HG03469 (cell line): ENCODE results near the gene ARHGAP26.

ENCODE experiments used
- ATAC-seq: cut with Tn5 transposase; IDR thresholded peaks from one replicate; pipeline ENCODE4 v1.9.1; 2021; ENCODE audit warnings: mild to moderate bottlenecking, moderate library complexity, moderate number of reproducible peaks; ENCODE audit not compliant: unreplicated experiment

Gene ARHGAP26

DNA sequence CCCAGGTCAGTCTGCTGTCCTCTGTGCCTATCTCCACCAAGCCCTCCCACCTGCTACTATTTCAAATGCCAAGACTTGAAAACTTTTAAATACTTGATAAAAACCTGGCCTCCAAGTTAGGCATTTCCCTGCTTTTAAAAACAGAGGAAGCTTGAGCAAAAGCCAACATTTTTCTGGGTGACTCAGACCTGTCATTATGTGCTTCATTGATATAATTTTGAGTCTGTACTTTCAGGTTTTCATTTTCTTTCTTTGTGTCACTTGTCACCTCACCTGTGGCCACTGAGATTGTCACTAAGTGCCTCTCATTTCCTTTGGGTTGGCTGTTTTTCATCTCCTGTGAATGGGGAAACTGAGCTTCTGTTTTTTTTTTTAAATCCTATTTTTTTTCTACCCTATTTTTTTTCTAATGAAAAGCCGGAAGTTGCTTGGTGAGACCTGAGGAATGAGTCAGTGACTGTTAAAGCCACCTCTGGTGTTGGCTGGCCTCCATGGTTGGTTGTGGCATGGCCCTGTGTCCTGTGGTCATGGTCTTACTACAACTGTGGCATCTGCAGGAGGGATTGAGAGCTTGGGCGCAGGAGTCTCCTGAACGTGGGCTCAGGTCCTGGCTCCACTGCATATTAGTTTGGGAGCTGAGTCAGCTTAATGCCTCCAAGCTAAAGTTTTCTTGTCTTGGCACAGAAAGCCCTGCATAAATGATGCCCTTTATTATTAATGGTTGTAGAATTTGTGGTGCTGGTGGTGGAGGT lies 56.7 kb downstream of the ARHGAP26 start:
- ATAC-seq = peak; percentile 33

DNA sequence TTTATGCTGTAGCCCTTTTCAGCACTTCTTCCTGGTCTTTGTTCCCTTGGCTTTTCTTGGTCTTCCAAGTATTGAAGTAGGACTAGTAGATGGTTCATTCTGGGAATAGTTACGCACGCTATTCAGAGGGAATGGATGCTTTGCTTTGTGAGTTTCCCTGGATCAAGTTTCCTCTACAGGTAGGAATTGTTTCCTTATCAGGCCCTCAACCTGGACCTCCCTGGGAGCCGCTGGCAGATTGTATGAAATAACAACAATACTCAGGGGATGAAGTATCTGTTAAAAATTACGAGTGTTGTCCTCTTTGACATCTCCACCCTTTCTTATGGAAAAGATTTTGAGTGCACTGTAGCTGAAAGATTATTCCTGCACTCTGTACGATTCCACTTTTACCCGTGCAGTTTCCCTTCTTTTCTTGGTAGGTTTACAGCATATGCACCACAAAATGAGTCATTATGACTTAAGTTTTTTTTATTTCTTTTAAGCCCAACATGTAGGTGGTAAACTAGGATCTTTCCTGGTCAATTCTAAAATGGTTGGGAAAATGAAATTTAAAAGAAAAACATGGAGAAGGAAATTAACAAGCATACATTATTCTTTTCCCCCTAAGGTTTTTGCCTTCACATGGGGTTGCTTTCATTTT lies 57.9 kb downstream of the ARHGAP26 start:
- no peak for ATAC-seq

DNA sequence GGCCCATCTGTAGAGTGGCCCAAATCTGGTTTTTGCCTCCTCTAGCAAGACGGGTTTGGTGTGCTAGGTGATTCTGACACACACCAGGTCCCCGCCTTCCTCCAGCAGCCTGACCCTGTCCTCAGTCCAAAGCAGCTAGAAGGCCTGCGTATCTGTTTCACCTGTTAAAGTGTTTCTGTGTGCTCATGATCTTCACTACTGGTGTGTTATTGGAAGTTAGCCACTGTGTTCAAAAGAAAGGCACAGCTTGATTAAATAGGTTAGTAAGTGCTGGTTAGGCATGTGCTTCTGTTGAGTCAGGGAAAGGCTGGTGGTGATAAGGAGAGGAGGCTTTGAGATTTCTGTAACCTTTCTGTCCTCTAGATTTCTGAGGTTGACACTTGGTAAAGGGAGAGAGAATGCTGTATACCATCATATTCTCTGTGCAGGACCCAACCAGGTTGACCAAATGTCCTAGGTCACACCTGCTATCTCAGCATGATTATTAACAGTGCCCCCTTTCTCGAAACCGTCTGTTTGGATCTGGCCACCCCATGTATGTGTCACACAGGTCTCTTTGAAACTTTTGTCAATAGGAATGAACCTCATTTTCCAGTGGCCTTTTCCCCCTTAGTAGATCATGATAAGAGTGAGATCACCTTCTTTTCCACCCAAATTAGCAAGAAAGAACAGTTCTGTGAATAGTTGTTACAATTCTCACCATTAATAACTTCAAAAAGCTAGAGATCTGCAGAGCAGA lies 58.8 kb downstream of the ARHGAP26 start:
- no peak for ATAC-seq

- no peak for ATAC-seq
Observed at GRCh38 chr5:142829801-142830220, 59.6 kb downstream of the ARHGAP26 start.

- no peak for ATAC-seq
Observed at GRCh38 chr5:142830241-142831008, 60.2 kb downstream of the ARHGAP26 start.

GRCh38 chr5:142831009-142831383 lies 60.8 kb downstream of the ARHGAP26 start:
- no peak for ATAC-seq

- no peak for ATAC-seq
Observed at GRCh38 chr5:142832263-142832662, 62.1 kb downstream of the ARHGAP26 start.

DNA sequence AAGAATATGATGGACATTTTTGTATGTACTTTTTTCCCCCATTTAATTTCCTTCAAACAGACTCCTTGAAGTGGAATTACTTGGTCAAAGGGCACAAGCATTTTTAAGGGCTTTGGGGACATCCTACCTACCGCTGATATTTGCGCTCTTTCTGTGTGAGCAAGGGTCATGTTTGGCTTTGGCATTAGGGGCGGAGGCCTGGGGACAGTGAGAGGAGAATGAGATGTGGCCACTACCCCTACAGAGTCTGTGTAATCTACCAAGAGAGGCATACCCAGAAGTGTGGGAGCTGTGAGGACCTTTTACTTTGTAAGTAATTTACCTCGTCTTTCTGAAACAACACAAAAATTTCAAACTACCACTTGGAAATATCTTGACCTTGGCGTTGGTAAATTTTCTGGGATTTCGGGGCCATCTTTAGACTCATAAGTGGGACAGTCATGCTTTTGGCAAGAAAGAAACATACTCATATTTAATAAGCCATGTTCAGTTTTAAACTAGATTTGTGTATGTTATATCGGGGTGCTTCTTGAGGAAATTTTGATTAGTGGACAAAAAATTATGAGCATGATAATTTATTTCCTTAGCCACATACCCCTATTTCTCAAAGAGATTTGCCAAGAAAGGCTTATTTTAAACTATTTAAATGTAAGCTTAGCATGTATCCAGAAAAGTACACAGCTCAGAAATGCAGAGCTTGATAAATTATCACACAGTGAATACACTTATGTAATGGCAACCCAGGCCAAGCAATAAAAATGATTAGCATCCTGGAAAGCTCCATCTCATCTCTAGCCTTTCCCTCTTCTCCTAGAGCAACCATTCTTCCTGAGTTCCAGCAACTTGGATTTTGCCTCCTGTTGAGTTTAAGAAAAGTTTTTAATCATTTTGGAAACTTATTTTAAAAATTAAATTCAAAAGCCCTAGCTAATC lies 63.6 kb downstream of the ARHGAP26 start:
- ATAC-seq = no peak

GRCh38 chr5:142834504-142834903 lies 64.3 kb downstream of the ARHGAP26 start:
- ATAC-seq = no peak

DNA sequence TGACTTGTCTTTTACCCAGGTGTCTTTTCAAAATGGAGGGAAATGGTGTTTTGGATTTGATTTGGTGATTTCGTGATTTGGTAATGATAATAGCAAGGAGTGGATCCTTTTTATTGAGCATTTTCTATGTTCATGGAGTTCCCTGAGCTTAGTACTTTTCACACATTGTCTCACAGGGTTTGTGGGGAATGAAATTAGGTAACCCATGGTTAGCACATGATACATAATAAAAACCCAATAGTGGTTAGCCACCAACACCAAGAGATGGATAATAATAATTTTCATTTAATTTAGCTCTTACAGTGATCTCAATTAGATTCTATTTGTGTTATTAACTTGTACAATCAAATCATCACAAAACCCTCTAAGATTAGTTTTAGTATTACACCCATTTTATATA lies 65.4 kb downstream of the ARHGAP26 start:
- ATAC-seq = no peak

- no peak for ATAC-seq
Observed at GRCh38 chr5:142836048-142836447, 65.9 kb downstream of the ARHGAP26 start.

GRCh38 chr5:142837081-142837725 lies 67.0 kb downstream of the ARHGAP26 start:
- no peak for ATAC-seq

DNA sequence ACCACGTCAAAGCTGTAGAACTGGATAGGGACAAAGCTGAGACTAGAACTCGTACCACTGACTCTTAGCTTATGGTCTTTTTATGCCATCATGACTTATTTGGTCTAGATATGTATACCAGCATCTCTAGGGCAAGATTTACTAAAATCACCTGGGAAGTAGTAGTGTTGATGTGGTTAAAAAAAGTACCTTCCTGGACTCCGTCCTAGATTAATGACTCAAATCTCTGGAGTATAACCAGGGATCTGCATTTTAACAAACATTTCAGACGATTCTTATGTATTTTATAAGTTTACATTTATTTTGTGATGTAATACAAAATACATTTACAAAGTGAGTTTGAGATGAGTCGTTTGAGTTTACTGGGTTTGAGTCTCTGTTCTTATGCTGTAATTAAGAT lies 68.7 kb downstream of the ARHGAP26 start:
- ATAC-seq = no peak

DNA sequence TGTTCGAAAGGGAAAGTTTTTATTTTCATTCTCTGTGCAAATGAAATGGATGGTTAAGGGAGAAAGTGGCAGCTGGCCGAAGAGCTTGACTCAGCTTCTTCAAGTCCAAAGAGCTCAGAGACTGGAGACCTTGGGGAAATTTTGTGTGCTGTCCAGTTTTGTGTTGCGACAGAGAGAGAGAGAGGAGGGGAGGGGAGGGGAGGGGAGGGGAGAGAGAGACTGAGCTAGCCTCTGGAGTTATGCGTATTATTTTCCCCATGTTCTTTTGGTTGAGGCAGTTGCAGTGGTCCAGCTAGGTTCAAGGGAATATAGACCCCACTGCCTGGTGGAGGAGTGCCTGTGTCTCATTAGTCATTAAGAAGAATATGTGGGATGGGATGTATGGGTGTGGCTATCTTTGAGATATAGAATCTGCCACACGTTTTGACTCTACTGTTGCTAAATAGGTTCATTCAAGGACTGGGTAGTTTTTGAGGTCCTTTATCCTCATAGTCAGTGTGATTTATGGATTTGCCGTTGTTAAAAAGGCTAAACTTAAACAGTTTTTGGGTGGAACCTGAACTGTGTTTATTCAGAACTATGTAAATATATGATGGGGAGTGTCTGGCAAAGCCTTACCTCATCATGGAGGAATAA lies 69.7 kb downstream of the ARHGAP26 start:
- ATAC-seq = no peak

DNA sequence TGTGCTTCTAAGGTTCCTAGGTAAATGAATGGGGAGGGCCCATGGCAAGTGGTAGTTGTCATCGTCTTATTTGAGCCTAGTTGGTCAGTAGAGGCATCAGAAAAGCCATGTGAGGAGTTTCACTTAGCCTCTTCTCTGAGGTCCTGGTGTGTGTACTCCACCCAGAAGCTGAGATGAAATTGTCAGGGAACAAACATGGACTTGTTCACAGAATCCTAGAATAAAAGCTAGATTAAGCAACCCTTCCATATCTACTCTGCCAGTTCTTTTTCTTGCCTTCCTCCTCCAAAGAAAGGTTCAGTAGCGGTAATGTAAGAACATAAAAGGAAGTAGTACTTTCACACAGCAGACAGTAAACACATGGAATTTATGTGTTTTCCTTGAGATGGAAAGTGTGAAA lies 70.4 kb downstream of the ARHGAP26 start:
- ATAC-seq = no peak

- ATAC-seq = no peak
Observed at GRCh38 chr5:142841511-142842265, 71.5 kb downstream of the ARHGAP26 start.

DNA sequence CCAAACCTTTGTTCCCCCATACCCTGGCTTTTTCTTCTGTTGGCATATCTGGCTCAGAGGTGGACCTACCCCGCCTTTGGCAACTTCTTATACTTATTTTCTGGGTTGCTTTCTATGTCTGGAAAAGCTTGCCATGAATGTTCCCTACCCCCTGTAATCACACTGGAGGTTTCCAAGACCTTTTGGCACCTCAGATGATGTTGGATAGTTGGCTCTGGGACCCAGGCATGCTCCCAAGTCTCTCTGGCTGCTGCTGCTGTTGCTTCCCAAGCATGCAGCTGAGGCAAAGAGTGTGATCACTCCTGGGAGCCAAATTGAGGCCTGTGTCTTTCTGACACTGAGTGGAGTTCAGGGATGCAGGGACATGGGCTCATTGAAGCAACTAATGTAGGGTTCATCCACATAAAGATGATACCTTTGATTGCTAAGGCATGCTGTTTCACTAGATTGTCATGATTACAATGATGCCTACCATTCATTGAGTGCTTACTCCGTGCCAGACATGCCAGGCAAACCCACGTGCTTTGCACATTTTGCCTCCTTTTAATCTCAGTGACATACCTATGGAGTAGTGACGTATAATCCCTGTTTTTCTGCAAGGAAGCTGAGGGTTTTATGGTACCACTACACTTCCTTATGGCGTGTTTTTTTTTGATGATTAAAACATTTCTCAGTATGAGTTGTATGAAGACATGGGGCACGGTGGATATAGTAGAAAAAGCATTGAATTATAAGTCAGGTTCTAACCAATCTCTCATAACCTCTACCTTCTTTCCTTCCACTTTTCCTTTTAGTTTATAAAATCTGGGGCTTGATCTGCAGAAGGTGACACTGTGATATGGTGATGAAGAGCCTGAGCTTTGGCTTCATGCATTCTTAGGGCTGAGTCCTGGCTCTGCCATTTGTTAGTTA lies 73.1 kb downstream of the ARHGAP26 start:
- ATAC-seq = no peak
